GM06990 (cell line): ENCODE measurements around the gene RAVER1.
"Not testable (repeated sequence)": the region's sequence is repeated elsewhere in the genome, so short reads cannot be mapped to it uniquely, and the experiment has no call there.

Experiments
- DNase-seq: peaks from one replicate; pipeline ENCODE4 v3.0.0-alpha.2; 2011; ENCODE audit not compliant: insufficient read length; ENCODE audit errors: extremely low read depth
- H3K27me3 ChIP-seq: replicated peaks from 2 replicates; pipeline ENCODE4 v1.6.0; 2011; ENCODE audit warnings: low read length; ENCODE audit not compliant: control insufficient read depth, insufficient read depth
- H3K36me3 ChIP-seq: 2 replicates; pipeline ENCODE4 v1.5.1; 2011; ENCODE audit warnings: low read length; ENCODE audit not compliant: control insufficient read depth, insufficient read depth
- H3K4me3 ChIP-seq: replicated peaks from 2 replicates; pipeline ENCODE4 v1.5.1; 2011; ENCODE audit warnings: low read depth, mild to moderate bottlenecking, control low read depth, low read length
- TF ChIP-seq, protein P1 (sequence below): IDR thresholded peaks from 2 replicates; pipeline ENCODE4 v1.5.1; 2011; ENCODE audit warnings: low read length, control low read depth, mild to moderate bottlenecking, inconsistent platforms; ENCODE audit not compliant: insufficient read depth, poor library complexity, severe bottlenecking

Gene RAVER1

DNA sequence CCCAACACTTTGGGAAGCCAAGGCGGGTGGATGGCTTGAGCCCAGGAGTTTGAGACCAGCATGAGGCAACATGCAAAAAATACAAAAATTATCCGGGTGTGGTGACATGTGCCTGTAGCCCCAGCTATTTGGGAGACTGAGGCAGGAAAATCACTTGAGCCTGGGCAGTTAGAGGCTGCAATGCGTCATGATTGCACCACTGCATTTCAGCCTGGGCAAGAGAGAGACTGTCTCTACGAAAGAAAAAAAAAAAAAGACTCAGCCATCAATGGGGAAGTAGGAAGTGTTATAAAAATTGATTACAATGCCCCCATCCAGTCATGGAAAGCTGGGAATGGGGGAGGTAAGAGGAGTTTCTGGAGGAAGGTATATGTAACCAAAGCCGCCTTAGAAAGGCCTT lies 41.6 kb upstream of the RAVER1 start:
- DNase-seq, result no peak
- TF ChIP-seq, protein P1, sequence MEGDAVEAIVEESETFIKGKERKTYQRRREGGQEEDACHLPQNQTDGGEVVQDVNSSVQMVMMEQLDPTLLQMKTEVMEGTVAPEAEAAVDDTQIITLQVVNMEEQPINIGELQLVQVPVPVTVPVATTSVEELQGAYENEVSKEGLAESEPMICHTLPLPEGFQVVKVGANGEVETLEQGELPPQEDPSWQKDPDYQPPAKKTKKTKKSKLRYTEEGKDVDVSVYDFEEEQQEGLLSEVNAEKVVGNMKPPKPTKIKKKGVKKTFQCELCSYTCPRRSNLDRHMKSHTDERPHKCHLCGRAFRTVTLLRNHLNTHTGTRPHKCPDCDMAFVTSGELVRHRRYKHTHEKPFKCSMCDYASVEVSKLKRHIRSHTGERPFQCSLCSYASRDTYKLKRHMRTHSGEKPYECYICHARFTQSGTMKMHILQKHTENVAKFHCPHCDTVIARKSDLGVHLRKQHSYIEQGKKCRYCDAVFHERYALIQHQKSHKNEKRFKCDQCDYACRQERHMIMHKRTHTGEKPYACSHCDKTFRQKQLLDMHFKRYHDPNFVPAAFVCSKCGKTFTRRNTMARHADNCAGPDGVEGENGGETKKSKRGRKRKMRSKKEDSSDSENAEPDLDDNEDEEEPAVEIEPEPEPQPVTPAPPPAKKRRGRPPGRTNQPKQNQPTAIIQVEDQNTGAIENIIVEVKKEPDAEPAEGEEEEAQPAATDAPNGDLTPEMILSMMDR, result no peak
- Histone ChIP-seq H3K36me3 (peaks cover 23% of the 10 kb centered on the region), H3K4me3 (no peak overlapping the region), H3K27me3 (no peaks in the 10 kb centered on the region)

DNA sequence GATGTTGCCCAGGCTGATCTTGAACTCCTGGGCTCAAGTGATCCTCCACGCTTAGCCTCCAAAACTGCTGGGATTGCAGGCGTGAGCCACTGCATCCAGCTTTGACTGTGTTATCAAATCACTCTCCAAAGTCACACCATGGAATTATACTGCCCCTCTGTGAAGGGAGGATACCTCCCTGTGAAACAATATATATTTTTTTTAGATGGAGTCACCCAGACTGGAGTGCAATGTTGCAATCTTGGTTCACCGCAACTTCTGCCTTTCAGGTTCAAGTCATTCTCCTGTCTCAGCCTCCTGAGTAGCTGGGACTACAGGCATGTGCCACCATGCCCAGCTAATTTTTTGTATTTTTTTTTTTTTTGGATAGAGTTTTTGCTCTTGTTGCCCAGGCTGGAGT lies 39.4 kb upstream of the RAVER1 start:
- DNase-seq, result no peak
- Histone ChIP-seq H3K4me3 (no peak overlapping the region), H3K27me3 (no peaks in the 10 kb centered on the region), H3K36me3 (peaks cover 31% of the 10 kb centered on the region)
- TF ChIP-seq, protein P1, result no peak

DNA sequence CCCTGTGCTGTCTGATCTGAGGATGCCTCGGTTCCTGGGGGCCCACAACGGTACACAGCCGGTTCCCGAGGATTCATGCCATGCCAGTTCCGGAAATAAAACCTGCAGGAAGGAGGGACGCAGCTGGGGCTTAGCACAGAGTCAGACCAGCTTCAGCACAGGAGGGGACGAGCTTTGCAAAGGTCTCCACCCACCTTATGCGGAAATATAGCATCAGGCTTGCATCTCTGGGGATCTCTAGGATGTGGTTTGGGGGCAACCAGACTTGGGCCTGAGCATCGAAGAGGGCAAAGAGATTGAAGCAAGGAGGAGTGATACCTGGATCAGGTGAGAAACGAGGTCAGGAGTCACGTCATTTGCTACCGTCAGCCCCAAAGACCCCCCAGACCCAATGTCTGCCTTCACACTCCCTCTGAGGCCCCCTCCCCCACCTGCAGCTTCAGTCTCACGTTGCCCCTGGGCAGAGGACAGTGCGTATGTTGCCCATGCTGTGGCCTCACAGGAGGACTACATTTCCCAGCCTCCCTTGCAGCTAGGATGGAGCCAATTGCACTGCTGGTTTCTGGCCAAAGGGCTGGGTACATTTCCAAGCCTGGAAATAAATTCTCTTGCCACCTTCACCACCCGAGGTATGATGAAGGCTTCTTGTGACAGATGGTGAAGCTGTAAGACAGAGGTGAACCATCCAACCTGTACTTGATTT lies 34.9 kb upstream of the RAVER1 start:
- H3K27me3 ChIP-seq, result no peaks in the 10 kb centered on the region
- no peak overlapping the region for H3K4me3 ChIP-seq
- TF ChIP-seq, protein P1, result no peak
- peaks cover 48% of the 10 kb centered on the region for H3K36me3 ChIP-seq
- no peak for DNase-seq

DNA sequence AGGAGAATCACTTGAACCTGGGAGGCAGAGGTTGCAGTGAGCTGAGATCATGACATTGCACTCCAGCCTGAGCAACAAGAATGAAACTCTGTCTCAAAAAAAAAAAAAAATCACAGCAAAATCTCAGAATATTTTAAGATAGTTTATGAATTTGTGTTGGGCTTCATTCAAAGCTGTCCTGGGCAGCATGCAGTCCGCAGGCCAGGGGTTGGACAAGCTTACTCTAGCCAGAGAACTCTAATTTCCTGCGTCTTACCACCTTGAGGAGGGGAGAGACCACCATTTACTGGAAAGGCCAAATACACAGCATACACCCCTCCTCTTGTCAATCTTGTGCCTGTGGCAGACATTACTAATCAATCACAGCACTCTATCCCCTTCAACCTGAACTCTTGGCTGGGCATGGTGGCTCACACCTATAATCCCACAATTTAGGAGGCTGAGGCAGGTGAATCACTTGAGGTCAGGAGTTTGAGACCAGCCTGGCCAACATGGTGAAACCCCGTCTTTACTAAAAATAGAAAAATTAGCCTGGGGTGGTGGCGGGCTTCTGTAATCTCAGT lies 33.7 kb upstream of the RAVER1 start:
- not testable (repeated sequence) for DNase-seq, H3K27me3 ChIP-seq, H3K4me3 ChIP-seq
- H3K36me3 ChIP-seq, result peaks cover 54% of the 10 kb centered on the region

DNA sequence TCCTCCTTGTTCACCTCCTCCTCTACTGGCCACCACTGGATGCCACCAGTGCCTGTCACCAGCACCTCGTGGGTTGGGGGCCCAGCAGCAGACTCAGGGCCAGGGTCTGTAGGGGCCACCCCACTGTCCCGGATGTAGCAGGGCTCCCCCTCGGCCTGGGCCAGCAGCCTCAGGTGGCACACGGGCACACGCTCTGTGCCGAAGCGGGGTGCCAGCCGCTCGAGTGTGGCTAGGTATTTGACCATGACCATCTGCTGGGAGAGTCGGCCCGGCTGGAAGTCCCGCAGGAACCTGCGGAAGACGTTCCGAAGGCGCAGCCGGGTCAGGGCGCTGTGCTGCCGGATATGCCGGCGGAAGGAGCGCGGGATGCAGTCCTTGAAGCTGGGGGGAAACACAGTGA lies 32.2 kb upstream of the RAVER1 start:
- no peak overlapping the region for H3K4me3 ChIP-seq
- H3K27me3 ChIP-seq, result no peaks in the 10 kb centered on the region
- no peak for DNase-seq
- peaks cover 61% of the 10 kb centered on the region for H3K36me3 ChIP-seq
- TF ChIP-seq, protein P1, result no peak

DNA sequence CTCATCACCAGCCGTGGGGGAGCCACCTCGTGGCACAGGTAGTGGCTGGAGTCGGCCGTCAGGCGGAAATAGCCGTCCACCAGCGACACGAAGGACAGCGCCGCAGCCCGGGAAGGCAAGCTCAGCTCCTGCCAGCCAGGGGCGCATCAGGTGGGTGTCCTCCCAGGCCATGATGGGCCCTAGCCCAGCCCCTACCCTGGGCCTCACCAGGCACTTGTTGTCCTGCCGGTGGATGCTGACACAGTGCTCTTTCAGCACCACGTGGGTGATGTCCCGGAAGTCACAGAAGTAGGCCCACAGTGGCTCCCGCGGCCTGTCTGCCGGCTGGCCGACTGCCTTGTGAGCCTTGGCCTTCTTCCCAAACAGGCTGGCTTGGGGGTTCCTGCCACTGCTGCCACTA lies 31.3 kb upstream of the RAVER1 start:
- TF ChIP-seq, protein P1, result no peak
- no peak for DNase-seq
- Histone ChIP-seq H3K36me3 (peaks cover 57% of the 10 kb centered on the region), H3K27me3 (no peaks in the 10 kb centered on the region), H3K4me3 (no peak overlapping the region)
